DOHH2 (cell line): ENCODE data around the gene IP6K1.
"Not testable (repeated sequence)": the region's sequence is repeated elsewhere in the genome, so short reads cannot be mapped to it uniquely, and the experiment has no call there.

ENCODE experiments used
- H3F3A ChIP-seq: fragments of 200-600 bp; sonication (generic), shearing (Covaris generic); 2 replicates; pipeline ENCODE4 v1.6.0; 2016; ENCODE audit warnings: antibody characterized with exemption, mild to moderate bottlenecking; ENCODE audit not compliant: control insufficient read depth, insufficient read depth
- H3K27ac ChIP-seq: fragments of 200-600 bp; sonication (generic); 2 replicates; pipeline ENCODE4 v1.5.1; 2014; ENCODE audit warnings: low read depth, mild to moderate bottlenecking, low read length, moderate library complexity
- H3K27me3 ChIP-seq: fragments of 200-600 bp; sonication (generic); 2 replicates; pipeline ENCODE4 v1.6.1; 2014; ENCODE audit warnings: mild to moderate bottlenecking, low read length, mixed read lengths; ENCODE audit not compliant: control insufficient read depth
- H3K36me3 ChIP-seq: fragments of 200-600 bp; sonication (generic); 2 replicates; pipeline ENCODE4 v1.6.1; 2014; ENCODE audit warnings: mild to moderate bottlenecking, low read length, moderate library complexity, mixed read lengths; ENCODE audit not compliant: control insufficient read depth
- H3K4me1 ChIP-seq: fragments of 200-600 bp; sonication (generic); 2 replicates; pipeline ENCODE4 v1.6.1; 2014; ENCODE audit warnings: mild to moderate bottlenecking, low read length, mixed read lengths; ENCODE audit not compliant: control insufficient read depth
- H3K4me2 ChIP-seq: fragments of 200-600 bp; sonication (generic); 2 replicates; pipeline ENCODE4 v1.6.0; 2014; ENCODE audit warnings: mild to moderate bottlenecking, low read length, moderate library complexity
- H3K4me3 ChIP-seq: fragments of 200-600 bp; sonication (generic); 2 replicates; pipeline ENCODE4 v1.5.1; 2014; ENCODE audit warnings: mild to moderate bottlenecking, low read length, mixed read lengths
- H3K79me2 ChIP-seq: fragments of 200-600 bp; sonication (generic); 2 replicates; pipeline ENCODE4 v1.6.1; 2014; ENCODE audit warnings: mild to moderate bottlenecking, low read length, mixed read lengths; ENCODE audit not compliant: control insufficient read depth
- H3K9me2 ChIP-seq: fragments of 200-600 bp; sonication (generic); replicated peaks from 2 replicates; pipeline ENCODE4 v1.6.1; 2014; ENCODE audit warnings: mild to moderate bottlenecking, low read length, mixed read lengths; ENCODE audit not compliant: control insufficient read depth
- H3K9me3 ChIP-seq: fragments of 200-600 bp; sonication (generic); 2 replicates; pipeline ENCODE4 v1.6.1; 2014; ENCODE audit warnings: antibody characterized with exemption, low read length, mixed read lengths; ENCODE audit not compliant: control insufficient read depth, insufficient read depth
- H4K20me1 ChIP-seq: fragments of 200-600 bp; sonication (generic); 2 replicates; pipeline ENCODE4 v1.6.0; 2014; ENCODE audit warnings: low read depth, mild to moderate bottlenecking, antibody characterized with exemption, low read length, moderate library complexity; ENCODE audit not compliant: control insufficient read depth, insufficient read depth
- CTCF ChIP-seq: fragments of 200-600 bp; sonication (generic); IDR thresholded peaks from one replicate; pipeline ENCODE4 v1.5.1; 2014; ENCODE audit warnings: antibody characterized with exemption, mild to moderate bottlenecking, low read depth, low read length; ENCODE audit not compliant: poor library complexity, severe bottlenecking
- EZH2phosphoT487 ChIP-seq: fragments of 200-600 bp; sonication (generic); IDR thresholded peaks from 2 replicates; pipeline ENCODE4 v1.6.1; 2017; ENCODE audit warnings: borderline replicate concordance, mild to moderate bottlenecking, antibody characterized with exemption, low read length, moderate library complexity, mixed read lengths

IP6K1 gene

GRCh38 chr3:49691481-49691880 is 94.9 kb downstream of the IP6K1 start:
- peaks cover 17% of the 10 kb centered on the region for H3K4me1 ChIP-seq
- H3K9me2 ChIP-seq, H3K4me3 ChIP-seq, H3K36me3 ChIP-seq, H3K4me2 ChIP-seq, H3K27me3 ChIP-seq, H4K20me1 ChIP-seq, H3K27ac ChIP-seq, H3F3A ChIP-seq, H3K9me3 ChIP-seq: not testable (repeated sequence)
- H3K79me2 ChIP-seq = peaks cover 26% of the 10 kb centered on the region

GRCh38 chr3:49690856-49691255 is 95.5 kb downstream of the IP6K1 start:
- H3K9me3 ChIP-seq, H3K9me2 ChIP-seq, H3K27me3 ChIP-seq, H3K27ac ChIP-seq, H3K36me3 ChIP-seq, H3F3A ChIP-seq, H4K20me1 ChIP-seq: not testable (repeated sequence)
- Histone ChIP-seq H3K79me2 (peaks cover 26% of the 10 kb centered on the region), H3K4me2 (peak overlapping the region; percentile 88), H3K4me3 (peak overlapping the region; percentile 95; the same call in 1 of the 2 replicates), H3K4me1 (peaks cover 17% of the 10 kb centered on the region)

- H3F3A ChIP-seq = not testable (repeated sequence)
Measured at GRCh38 chr3:49689908-49690624, 96.3 kb downstream of the IP6K1 start.

GRCh38 chr3:49689046-49689907 is 97.1 kb downstream of the IP6K1 start, which contains the start of the genes MST1 and RNF123:
Gene MST1, minus strand, starts transcription at chr3:49689474. Its CDS starts 783 bp downstream, at chr3:49688691.
Gene RNF123, plus strand, starts transcription at chr3:49689557. Its CDS starts 1,609 bp downstream, at chr3:49691166.
- TF ChIP-seq EZH2phosphoT487 (no peak), CTCF (peak; percentile 46)
- Histone ChIP-seq H3F3A (no peaks in the 10 kb centered on the region), H3K4me1 (peaks cover 17% of the 10 kb centered on the region), H3K9me3 (no peaks in the 10 kb centered on the region), H3K4me3 (peak within 1 kb of the TSS; percentile 95), H3K9me2 (no peaks in the 10 kb centered on the region), H3K79me2 (peaks cover 26% of the 10 kb centered on the region), H3K4me2 (peak within 1 kb of the TSS; percentile 88), H4K20me1 (no peaks in the 10 kb centered on the region), H3K27me3 (no peaks in the 10 kb centered on the region), H3K27ac (peak within 1 kb of the TSS; percentile 34; the same call in 1 of the 2 replicates), H3K36me3 (0 out of 2 replicates have a peak, but pooled peaks cover 4% of the 10 kb centered on the region)

More at GRCh38 chr3:49689908-49690624, 96.3 kb downstream of the IP6K1 start:
- not testable (repeated sequence) for H3K9me2 ChIP-seq, H3K9me3 ChIP-seq, H3K36me3 ChIP-seq, H4K20me1 ChIP-seq, H3K27me3 ChIP-seq
- H3K4me3 ChIP-seq = peak overlapping the region; percentile 95
- peak overlapping the region; percentile 88 for H3K4me2 ChIP-seq
- peaks cover 26% of the 10 kb centered on the region for H3K79me2 ChIP-seq
- peaks cover 17% of the 10 kb centered on the region for H3K4me1 ChIP-seq
- 0 out of 2 replicates have a peak overlapping the region, but pooled peaks have one; percentile 34 for H3K27ac ChIP-seq

GRCh38 chr3:49688338-49689045 is 97.8 kb downstream of the IP6K1 start:
- peak overlapping the region; percentile 32; the same call in 1 of the 2 replicates for H3K27ac ChIP-seq

GRCh38 chr3:49687424-49687795 is 98.9 kb downstream of the IP6K1 start:
- peaks cover 17% of the 10 kb centered on the region for H3K36me3 ChIP-seq
- peaks cover 23% of the 10 kb centered on the region for H3K79me2 ChIP-seq
- not testable (repeated sequence) for H3K9me2 ChIP-seq, H3F3A ChIP-seq, H3K27ac ChIP-seq, H3K4me3 ChIP-seq, H3K27me3 ChIP-seq, H3K4me2 ChIP-seq, H4K20me1 ChIP-seq, H3K9me3 ChIP-seq
- H3K4me1 ChIP-seq = peaks cover 17% of the 10 kb centered on the region

More at GRCh38 chr3:49688338-49689045, 97.8 kb downstream of the IP6K1 start:
- not testable (repeated sequence) for H3K9me3 ChIP-seq, H4K20me1 ChIP-seq, H3K36me3 ChIP-seq, H3K27me3 ChIP-seq, H3F3A ChIP-seq, H3K9me2 ChIP-seq
- peaks cover 17% of the 10 kb centered on the region for H3K4me1 ChIP-seq
- H3K4me3 ChIP-seq = peak overlapping the region; percentile 95
- H3K79me2 ChIP-seq = peaks cover 23% of the 10 kb centered on the region
- peak overlapping the region; percentile 88 for H3K4me2 ChIP-seq
